KOPT-K1 (cell line): Measurements from ENCODE around the gene GPR25.

Experiments
- H3K27ac ChIP-seq: fragments of 200-600 bp; sonication (generic); 2 replicates; pipeline ENCODE4 v1.5.1; 2016; ENCODE audit warnings: antibody characterized with exemption, mild to moderate bottlenecking, low read depth, low read length; ENCODE audit not compliant: poor library complexity, severe bottlenecking
- H3K36me3 ChIP-seq: fragments of 200-600 bp; sonication (generic); 2 replicates; pipeline ENCODE4 v1.5.1; 2017; ENCODE audit warnings: antibody characterized with exemption, mild to moderate bottlenecking, low read length, moderate library complexity; ENCODE audit not compliant: insufficient read depth
- H3K9me3 ChIP-seq: fragments of 200-600 bp; sonication (generic); 2 replicates; pipeline ENCODE4 v1.5.1; 2017; ENCODE audit warnings: antibody characterized with exemption, low read length, mild to moderate bottlenecking; ENCODE audit not compliant: insufficient read depth, poor library complexity, severe bottlenecking

Gene GPR25

DNA sequence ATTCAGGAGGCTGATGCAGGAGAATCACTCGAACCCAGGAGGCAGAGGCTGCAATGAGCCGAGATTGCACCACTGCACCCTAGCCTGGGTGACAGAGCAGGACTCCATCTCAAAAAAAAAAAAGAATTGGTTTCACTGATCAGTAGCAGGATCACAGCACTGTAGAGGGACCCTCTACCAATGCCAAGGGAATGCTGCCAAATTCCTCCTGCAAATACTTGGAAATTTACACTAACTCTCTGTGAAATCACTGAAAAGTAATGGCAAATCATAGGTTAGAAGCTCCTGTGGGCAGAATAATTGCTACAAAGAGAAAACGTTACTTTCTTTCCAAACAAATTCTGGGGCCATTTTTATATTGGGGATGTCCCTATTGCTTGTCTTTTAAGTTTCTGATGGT, 6.7 kb upstream of the GPR25 start:
- H3K9me3 ChIP-seq = no peaks in the 10 kb centered on the region

DNA sequence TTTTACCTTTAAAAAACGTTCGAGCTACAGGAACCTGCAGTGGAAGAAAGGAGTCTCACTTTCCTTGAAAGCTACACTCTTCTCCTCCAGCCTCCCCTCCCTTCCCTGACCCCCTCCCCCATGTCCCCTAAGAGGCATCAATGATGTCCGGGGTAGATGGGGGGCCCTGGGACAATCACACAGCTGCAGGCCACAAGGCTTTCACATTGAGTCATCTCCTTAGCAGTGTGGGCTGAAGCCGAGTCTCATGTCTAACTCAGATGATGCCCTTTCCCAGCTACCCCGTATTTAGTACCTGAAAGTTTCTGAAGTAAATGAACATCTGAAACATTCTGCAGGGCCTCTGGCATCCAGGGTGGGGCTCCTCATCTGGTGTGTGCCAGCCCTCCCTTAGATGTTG, 6.3 kb upstream of the GPR25 start:
- Histone ChIP-seq H3K27ac (no peak overlapping the region), H3K9me3 (no peaks in the 10 kb centered on the region), H3K36me3 (no peaks in the 10 kb centered on the region)

More for the DNA sequence above, 6.7 kb upstream of the GPR25 start:
- Histone ChIP-seq H3K27ac (no peak overlapping the region), H3K36me3 (no peaks in the 10 kb centered on the region)

DNA sequence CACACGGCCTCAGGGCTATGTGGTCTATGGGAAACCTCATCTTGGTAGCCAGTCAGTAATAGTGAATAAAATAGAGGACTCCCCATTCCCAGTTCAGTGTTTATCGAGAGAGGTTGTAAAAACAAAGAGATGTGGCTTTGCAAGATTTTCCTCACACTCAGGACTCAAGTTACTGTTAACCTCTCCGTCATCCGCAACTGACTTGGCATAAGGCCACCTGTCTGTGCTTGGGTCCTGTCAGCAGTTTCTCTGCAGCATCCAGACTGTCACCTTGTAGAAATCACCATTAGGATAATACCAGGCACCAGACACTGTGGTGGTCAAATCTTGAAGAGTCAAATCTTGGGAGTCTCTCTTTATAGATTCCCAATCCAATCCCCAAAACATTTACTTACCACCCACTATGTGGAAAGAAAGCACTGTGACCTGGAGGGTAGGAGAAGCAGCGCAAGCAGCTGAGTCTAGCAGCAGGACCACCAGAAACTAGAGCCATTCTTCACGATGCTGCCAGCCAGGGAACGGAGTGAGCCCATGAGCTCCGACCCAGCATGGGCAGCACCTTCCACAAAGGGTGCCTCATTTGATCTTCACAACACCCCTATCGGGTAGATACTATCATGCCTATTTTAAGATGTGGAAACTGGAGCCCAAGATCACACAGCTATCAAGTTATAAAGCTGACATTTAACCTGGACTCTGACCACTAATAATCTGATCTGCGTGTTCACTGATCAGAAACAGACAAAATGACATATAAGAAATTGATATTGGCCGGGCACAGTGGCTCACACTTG, 5.6 kb upstream of the GPR25 start:
- H3K36me3 ChIP-seq = no peaks in the 10 kb centered on the region
- no peak overlapping the region for H3K27ac ChIP-seq
- H3K9me3 ChIP-seq = no peaks in the 10 kb centered on the region

DNA sequence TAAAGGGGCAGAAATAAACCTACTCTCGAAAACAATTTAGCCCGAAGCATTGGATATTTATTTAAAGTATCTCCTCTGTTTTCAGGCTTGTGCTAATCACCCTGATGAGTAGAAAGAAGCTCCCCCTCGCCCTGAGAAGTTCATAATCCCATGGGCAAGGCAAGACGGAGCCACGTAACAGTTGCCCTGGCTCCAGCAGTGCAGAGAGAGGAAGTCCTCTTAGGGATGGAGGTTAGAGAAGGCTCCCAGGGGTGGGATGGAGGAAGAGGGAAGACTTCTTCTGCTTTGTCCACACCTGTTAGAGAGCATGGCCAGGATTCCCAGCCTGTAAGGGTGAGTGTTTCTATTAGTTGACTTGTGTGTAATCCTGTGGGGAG, 3.4 kb upstream of the GPR25 start:
- no peaks in the 10 kb centered on the region for H3K36me3 ChIP-seq
- peak overlapping the region; percentile 36 for H3K27ac ChIP-seq
- no peaks in the 10 kb centered on the region for H3K9me3 ChIP-seq

DNA sequence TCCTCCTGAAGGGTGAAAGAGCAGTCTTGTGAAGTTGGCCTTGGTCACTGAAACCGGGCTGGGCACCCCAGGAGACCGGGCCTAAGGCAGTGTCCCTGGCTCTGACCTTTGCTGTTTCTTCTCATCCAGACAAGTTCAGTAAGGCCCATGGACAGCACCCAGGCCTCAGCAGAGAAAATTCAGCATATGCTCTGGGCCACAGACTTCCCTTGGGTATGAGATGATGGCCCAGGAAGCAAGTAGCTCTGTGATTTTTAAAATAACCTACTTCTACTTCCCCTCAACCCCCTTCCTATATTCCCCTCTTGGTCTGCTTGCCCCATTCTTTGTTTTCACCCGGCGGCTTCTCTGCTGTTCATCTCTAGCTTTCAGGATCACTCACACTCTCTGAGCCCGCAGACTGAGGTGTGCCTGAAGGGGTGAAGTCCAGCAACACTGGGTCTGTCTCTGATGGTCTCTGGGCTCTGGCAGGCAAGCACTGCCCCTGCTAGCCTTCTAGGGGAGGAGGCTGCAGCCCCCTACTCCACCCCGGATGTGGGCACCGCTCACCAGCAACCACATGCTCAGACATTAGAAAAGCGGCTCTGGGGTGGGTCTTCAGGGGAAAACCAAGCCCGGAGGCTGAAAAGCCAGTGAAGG, 2.9 kb upstream of the GPR25 start:
- H3K36me3 ChIP-seq = no peaks in the 10 kb centered on the region
- H3K27ac ChIP-seq = peak overlapping the region; percentile 36
- no peaks in the 10 kb centered on the region for H3K9me3 ChIP-seq

DNA sequence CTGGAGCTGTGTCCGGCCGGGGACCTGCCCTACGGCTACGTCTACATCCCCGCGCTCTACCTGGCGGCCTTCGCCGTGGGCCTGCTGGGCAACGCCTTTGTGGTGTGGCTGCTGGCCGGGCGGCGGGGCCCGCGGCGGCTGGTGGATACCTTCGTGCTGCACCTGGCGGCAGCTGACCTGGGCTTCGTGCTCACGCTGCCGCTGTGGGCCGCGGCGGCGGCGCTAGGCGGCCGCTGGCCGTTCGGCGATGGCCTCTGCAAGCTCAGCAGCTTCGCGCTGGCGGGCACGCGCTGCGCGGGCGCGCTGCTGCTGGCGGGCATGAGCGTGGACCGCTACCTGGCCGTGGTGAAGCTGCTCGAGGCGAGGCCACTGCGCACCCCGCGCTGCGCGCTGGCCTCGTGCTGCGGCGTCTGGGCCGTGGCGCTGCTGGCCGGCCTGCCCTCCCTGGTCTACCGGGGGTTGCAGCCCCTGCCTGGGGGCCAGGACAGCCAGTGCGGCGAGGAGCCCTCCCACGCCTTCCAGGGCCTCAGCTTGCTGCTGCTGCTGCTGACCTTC, 412 bp downstream of the GPR25 start:
- Histone ChIP-seq H3K27ac (no peak overlapping the region), H3K36me3 (no peaks in the 10 kb centered on the region), H3K9me3 (no peaks in the 10 kb centered on the region)

DNA sequence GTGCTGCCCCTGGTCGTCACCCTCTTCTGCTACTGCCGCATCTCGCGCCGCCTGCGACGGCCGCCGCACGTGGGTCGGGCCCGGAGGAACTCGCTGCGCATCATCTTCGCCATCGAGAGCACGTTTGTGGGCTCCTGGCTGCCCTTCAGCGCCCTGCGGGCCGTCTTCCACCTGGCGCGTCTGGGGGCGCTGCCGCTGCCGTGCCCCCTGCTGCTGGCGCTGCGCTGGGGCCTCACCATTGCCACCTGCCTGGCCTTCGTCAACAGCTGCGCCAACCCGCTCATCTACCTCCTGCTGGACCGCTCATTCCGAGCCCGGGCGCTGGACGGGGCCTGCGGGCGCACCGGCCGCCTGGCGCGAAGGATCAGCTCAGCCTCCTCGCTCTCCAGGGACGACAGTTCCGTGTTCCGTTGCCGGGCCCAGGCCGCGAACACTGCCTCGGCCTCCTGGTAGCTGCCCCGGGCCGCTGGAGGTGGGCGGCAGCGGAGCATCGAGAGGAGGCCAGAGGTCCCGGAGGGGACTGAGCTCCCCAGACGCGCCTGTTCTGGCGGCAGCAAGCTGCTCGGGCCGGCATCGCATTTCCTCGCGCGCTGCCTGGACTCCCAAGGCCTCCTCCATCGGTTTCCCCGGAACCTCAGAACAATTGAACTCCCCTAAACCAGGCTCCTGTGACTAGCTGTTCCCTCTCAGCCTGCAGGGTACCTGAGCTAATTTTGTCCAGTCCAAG, 1.1 kb downstream of the GPR25 start:
- no peak overlapping the region for H3K27ac ChIP-seq
- H3K36me3 ChIP-seq = no peaks in the 10 kb centered on the region
- H3K9me3 ChIP-seq = no peaks in the 10 kb centered on the region

DNA sequence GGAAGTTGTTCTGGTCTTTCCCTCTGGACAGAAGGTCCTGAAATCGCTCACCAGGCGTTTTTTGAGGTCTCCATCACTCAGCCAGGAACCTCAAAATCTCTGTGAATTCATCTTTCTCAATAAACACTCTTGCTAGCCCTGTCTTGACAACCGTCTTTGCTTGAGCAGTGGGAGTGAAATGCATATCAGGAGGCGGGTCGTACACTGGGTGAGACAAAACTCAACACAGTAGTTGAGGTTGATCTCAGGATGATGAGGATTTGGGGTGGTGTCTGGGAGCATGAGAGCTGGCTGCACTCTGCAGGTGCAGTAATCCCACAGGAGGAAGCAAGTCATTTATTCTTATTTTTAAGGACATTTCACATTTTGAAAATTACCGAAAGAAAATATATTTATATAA, 1.9 kb downstream of the GPR25 start:
- Histone ChIP-seq H3K9me3 (no peaks in the 10 kb centered on the region), H3K27ac (no peak overlapping the region), H3K36me3 (no peaks in the 10 kb centered on the region)

DNA sequence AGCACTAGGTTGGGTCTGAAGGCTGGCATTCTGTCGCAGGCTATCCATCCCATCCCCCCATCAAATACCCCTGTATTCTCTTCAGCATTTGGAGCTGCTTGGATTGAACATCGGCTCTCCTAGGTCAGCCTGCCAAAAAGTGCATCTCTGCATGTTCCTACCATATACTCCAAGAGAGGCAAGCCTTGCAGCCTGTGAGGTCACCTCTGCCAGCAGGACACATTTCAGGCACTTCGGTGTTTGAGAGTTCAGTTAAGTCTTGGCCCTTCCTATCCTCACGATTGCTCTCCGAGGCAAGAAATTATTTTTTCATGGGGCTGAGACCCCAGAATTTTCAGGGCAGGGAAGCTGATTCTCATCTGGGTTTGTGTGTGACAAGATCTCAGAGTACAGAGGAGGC, 2.6 kb downstream of the GPR25 start:
- Histone ChIP-seq H3K36me3 (no peaks in the 10 kb centered on the region), H3K27ac (no peak overlapping the region), H3K9me3 (no peaks in the 10 kb centered on the region)

DNA sequence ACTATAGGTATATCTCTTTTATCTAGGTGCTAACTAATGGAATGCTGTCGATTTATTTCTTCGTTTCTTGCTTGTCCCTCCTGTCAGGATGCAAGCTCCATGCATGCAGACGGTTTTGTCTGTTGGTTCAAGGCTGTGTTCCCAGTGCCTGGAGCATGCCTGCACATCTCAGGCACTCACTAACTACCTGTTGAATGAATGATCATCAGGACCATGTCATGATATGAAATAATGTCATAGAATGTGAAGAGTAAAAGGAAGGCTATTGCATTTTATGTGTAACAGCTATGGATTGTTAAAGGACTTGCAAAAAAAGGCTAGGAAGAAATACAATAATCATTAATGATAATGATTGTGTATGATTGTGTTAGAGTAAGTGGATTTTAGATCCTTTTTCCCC, 4.2 kb downstream of the GPR25 start:
- H3K27ac ChIP-seq = no peak overlapping the region
- H3K9me3 ChIP-seq = no peaks in the 10 kb centered on the region
- H3K36me3 ChIP-seq = no peaks in the 10 kb centered on the region

DNA sequence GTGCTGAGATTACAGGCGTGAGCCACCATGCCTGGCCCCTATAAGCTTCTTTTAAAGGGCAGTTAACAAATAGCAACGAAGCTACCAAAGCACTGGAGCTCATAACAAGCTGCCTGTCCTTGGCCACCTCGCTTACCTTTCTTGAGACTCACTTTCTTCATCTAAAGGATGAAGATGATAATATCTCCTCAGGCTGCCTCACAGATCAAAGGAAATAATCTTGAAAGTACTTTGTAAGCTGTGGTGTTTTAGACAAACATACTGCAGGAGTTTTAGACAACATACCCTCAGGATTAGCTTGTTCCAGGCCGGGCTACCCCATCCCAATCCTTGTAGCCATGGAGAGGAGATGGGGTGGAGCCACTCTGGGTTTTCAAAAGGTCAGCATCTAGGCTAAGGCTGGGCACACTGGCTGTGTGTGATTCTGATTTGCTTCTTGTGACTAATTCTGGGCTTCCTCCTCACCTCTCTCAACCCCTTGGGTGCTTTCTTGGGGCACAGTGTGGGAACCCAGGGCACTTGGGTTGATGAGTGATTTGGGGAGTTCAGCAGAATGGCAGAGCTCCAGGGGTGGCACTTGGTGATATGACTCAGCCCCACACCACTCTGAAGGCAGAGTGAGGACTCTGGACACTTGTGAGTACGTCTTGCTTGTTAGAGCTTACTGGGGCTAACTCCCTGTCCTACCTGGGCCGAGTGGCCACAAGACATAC, 5.2 kb downstream of the GPR25 start:
- no peaks in the 10 kb centered on the region for H3K9me3 ChIP-seq
- H3K36me3 ChIP-seq = no peaks in the 10 kb centered on the region
- peak overlapping the region; percentile 27 for H3K27ac ChIP-seq

DNA sequence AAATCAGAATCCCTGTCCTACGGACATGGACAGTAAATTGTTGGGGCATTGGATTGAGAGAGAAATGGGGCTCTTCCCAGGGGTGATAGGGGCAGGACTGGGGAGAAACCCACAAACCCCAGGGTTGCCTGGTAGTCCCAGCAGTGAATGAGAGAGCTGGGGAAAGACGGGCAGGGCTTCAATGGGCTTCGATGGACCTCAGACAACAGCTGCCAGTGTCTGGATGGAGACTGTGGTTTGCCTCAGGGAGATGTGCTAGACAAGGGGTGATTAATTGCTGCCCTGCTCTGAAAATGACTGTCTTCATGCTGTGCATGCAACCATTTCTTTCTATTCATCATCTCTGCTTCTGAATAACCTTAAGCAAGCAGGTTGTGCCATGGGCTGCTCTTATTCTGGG, 7.4 kb downstream of the GPR25 start:
- no peaks in the 10 kb centered on the region for H3K9me3 ChIP-seq
- peak overlapping the region; percentile 18 for H3K27ac ChIP-seq
- H3K36me3 ChIP-seq = no peaks in the 10 kb centered on the region

DNA sequence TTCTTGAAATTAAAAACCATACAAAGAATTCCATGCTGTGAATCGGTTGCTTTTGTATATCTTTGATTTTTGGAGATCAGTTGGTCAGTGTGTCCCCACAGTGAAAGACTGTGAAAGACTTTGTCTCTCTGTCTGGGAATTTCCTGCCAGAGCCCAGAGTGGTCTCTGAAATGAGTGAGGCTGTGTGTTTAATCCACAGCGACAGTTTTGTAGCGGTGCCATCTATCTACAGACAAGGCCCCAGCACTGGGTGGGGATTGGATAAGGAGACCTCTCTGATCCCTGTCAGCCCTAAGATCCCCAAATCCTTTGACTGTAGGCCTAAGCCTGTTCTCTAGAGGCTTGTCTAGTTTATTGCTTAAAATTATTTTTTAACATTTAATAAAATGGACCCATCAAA, 10.3 kb downstream of the GPR25 start:
- H3K36me3 ChIP-seq = no peaks in the 10 kb centered on the region
- H3K27ac ChIP-seq = no peak overlapping the region
- H3K9me3 ChIP-seq = no peaks in the 10 kb centered on the region

DNA sequence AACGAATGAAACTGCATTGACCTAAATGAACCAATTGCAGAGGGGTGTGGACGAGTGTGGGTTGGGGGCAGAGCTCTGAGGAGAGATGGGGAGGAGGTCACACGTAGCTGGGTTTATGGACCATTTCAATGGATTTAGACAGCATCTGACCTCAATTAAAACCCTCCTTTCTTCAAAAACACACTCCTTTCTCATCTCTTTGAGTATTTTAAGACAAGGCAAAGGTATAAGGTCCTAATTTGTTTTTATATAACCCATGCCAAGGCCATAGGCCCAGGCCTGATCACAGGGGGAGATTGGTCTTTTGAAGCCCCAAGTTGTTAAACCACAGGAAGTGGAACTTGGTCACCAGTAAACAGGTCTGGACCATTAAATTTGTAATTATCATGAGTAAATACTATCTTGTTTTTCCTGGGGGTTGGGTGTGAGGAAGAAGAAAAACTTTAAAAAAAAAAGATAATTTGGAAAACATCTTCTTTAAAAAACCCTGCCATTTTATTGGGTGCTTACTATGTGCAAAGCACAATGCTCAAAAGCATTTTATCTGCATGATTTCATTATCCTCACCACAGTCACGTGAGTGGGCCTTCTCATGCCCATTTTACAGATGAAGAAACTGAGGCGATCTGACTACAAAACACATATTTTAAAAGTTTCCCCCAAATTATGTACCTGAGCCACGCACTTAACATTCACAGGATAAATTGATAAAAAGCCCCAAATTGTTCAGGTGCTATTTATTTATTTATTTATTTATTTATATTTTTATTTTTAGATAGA, 13.0 kb downstream of the GPR25 start:
- no peaks in the 10 kb centered on the region for H3K36me3 ChIP-seq

More for the DNA sequence above, 13.0 kb downstream of the GPR25 start:
- peak overlapping the region; percentile 46 for H3K27ac ChIP-seq
- no peaks in the 10 kb centered on the region for H3K9me3 ChIP-seq
